ENCODE measurements around the gene CTSS. TPM values are rescaled to one million over a fixed set of nuclear protein-coding genes. Genes with fewer than 3 reads are reported as not detected.

CTSS gene
- total RNA-seq, 1 experiment from 2014 or later, result 6.1 TPM

DNA sequence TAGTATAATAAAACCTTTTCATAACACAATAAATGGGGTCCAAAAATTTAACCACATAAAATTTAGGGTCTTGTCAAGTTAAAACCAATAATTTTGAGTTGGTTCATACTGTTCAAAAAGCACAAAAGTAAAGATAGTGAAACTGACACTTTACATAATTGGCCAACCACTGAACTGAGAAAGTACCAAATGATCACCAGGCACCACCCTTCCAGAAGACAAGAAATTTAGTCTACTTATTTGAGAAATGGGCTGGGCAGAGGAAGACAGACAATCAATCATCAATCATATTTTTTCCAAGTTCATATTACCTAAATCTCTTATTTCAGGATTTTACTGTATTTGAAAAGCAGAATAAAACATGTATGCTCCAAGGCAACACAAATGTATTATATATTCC, 62.2 kb downstream of the CTSS start:
- DNase-seq (ENCODE audit: low read depth), result no peak

DNA sequence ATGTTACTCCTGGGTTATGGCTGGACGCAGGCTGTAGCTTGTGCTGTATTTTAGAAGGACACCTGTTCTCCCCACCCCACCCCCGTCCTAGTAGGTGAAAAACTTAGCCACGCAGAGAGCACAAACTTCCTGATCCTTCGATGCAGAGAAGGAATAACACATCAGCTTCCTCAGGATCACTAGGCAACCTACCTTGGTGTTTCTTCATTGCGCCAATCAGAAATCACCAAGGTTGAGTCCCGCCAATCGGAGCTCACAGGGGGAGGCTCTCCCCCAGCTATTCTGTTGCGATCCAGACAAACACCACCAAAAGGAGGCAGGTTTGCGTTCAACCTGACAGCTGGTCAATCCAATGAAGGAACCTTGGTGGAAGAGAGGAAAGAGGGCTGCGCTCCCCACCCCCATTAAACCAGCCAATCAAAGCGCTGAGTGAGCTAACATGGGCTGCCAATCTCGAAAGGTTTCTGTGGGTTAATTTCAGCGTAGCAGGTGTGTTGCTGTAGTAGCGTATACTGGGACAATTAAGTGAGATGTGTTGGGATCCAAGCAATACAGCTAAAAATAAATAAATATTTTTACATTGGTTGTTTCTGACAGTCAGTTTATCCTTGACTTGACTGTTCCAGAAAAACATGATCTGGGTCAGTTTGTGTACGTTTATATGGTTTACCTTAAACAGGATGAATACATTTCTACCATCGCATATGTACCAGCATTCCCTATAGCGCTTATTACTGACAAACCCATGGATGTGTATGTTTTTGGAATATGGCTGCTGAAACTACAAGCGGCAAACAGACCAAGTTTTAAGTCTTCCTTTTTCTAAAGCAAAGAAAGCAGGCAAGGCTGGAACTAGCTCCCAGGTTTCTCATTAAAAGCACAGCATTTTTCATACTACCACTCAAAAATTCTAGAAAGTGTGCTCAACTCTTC, 68.3 kb downstream of the CTSS start, which contains the start of gene GOLPH3L:
GOLPH3L (minus strand) TSS at position 160 of the 933 bp plus-strand sequence. CDS start 2,316 bp downstream, outside the sequence.
- DNase-seq (ENCODE audit: low read depth), result peak; percentile 99

DNA sequence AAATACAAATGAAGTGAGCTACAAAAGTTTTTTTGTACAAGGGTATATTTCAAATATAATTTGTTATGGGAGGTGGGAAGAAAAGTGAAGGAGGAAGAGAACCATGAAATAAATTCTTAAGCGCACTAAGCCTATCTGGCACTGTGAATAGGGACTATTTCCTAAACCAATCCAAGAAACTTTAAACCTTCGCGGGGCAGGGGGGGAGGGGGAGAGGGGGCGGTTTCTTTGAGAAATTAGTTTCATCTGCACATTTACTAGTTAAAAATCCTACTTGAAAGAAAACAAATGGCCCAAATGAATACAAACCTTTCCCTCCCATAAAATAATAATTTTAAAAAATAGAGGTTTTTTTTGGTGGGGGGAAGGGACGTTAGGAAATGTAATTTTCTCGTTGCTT, 69.0 kb downstream of the CTSS start:
- peak; percentile 2 for DNase-seq (ENCODE audit: low read depth)

DNA sequence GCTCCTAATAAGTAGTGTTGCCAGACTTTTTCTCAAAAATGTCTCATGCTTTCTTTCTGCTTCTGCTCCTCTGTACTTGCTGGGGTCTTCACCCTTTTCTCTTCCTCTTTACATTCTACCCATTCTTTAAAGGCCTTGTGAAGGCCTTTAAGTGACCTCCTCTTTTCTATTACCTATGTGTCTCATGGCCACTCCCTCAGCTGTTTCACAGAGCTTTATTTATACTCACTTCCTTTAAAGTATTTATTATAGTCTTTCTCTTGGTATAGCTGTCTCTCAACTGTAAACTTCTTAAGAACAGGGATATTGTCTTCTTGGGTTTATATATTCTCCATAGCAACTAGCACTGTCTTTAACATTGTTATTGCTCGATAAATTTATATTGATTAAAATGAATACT, 69.4 kb downstream of the CTSS start:
- no peak for DNase-seq (ENCODE audit: low read depth)

DNA sequence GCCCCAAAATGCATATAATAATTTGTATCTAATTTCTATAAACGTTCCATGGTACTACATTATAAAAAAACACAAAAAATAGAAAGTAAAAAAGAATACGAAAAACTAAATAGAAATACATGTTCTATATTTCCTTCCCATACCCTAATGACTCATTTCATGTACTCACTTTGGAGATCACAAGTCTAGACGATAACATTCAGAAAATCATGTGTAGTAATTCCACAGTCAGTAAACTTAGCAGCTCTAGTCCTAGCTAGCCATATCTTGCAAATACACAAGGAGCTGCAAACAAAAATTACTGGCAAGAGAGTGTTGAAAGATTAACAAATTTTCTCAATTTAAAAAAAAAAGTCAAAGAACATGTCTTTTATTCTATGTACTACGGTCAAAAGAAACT, 70.0 kb downstream of the CTSS start:
- DNase-seq (ENCODE audit: low read depth), result no peak

DNA sequence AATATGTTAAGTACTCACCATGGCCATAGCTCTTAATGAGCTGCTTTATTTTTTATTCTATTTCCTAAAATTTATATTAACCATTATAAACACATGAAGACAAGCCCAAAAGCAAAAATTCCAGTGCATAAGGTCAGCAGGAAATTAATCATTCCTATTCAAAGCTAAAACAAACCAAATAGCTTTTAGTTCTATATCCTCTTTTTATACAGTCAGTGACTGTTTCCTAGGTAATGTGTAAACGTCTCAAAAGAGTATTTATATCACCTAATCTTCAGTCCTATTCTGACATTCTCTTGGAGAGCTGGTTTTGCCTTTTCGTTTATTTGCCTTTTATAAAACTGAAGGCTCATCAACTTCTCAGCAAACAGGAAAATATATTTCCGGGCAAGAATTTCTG, 72.9 kb downstream of the CTSS start:
- DNase-seq (ENCODE audit: low read depth), result no peak

DNA sequence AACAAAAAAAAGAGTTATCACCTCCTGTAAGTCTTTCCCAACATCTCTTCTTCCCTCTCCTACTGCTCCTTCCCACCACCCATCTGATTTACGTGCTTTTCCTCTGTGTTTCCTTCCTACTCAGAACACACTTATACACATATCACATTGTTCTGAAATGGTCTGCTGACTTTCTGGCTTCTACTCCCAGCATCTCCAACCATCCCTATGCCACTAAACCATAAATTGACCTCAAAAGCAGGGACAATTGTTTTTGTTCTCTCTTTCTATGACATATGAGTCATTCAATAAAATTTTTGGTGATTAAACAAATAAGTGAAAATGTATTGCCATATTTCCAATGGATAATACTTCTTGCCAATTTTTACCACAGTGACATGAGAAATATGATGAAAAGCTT, 76.8 kb downstream of the CTSS start:
- DNase-seq (ENCODE audit: low read depth), result peak; percentile 7

DNA sequence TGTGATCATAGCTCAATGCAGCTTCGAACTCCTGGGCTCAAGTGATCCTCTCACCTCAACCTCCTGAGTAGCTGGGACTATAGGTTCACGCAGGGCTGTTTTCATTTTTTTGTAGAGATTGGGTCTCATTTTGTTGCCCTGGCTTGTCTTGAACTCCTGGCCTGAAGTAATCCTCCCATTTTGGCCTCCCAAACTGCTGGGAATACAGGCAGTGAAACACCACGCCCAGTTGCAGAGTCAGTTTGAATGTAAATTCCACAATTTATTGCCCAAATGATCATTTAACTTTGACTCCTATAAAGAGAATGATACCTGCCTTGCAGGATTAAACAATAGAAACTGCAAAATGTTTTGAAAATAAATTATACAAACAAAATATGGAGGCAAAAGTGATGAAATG, 79.3 kb downstream of the CTSS start:
- no peak for DNase-seq (ENCODE audit: low read depth)

DNA sequence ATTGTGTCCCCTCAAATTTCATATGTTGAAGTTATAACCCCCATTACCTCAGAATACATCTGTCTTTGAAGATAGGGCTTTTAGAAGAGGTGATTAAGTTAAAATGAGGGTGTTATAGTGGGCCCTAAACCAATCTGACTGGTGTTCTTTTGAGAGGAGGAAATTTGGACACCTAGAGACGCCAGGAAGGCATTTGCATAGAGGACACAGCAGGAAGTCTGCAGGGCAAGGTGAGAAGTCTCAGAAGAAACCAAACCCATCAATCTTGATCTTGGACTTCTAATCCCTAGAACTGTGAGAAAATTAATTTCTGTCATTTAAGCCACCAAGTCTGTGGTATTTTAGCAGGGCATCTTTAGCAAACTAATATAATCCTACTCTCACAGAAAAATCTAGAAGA, 81.7 kb downstream of the CTSS start:
- DNase-seq (ENCODE audit: low read depth), result no peak

Other genes with a start within 250 kb of the CTSS start
- 2.8 and 3.1 TPM in 2 replicates for gene ADAMTSL4, start 216.4 kb downstream of the CTSS start, total RNA-seq (2014; rRNA removed)
- 287 TPM in 2 replicates for gene MCL1, start 186.2 kb downstream of the CTSS start, total RNA-seq (2014; rRNA removed)
- gene ENSA, start 136.2 kb downstream of the CTSS start, total RNA-seq (2014; rRNA removed), result 85.5 and 116 TPM in 2 replicates
- gene GOLPH3L, start 68.6 kb downstream of the CTSS start, total RNA-seq (2014; rRNA removed), result 5.0 and 6.9 TPM in 2 replicates
- 0.11 and 0.38 TPM in 2 replicates for gene HORMAD1, start 44.9 kb downstream of the CTSS start, total RNA-seq (2014; rRNA removed)
- gene CTSK, start 42.5 kb upstream of the CTSS start, total RNA-seq (2014; rRNA removed), result 1.7 and 1.8 TPM in 2 replicates
- gene ARNT, start 110.8 kb upstream of the CTSS start, total RNA-seq (2014; rRNA removed), result 25.6 and 34.7 TPM in 2 replicates
- not detected in 2 replicates for gene CTXND2, start 121.4 kb upstream of the CTSS start, total RNA-seq (2014; rRNA removed)
- gene SETDB1, start 160.6 kb upstream of the CTSS start, total RNA-seq (2014; rRNA removed), result 18.1 and 25.6 TPM in 2 replicates
- 197 and 219 TPM in 2 replicates for gene CERS2, start 209.1 kb upstream of the CTSS start, total RNA-seq (2014; rRNA removed)
- not detected in 2 replicates for gene ANXA9, start 216.5 kb upstream of the CTSS start, total RNA-seq (2014; rRNA removed)
- 3.8 and 9.2 TPM in 2 replicates for gene MINDY1, start 241.1 kb upstream of the CTSS start, total RNA-seq (2014; rRNA removed)
- gene PRUNE1, start 242.7 kb upstream of the CTSS start, total RNA-seq (2014; rRNA removed), result 7.6 and 9.1 TPM in 2 replicates